DOHH2 (cell line): ENCODE results near the gene SLC34A3.

Source experiments
- H3F3A ChIP-seq: fragments of 200-600 bp; sonication (generic), shearing (Covaris generic); 2 replicates; pipeline ENCODE4 v1.6.0; 2016; ENCODE audit warnings: antibody characterized with exemption, mild to moderate bottlenecking; ENCODE audit not compliant: control insufficient read depth, insufficient read depth
- H3K27ac ChIP-seq: fragments of 200-600 bp; sonication (generic); 2 replicates; pipeline ENCODE4 v1.5.1; 2014; ENCODE audit warnings: low read depth, mild to moderate bottlenecking, low read length, moderate library complexity
- H3K27me3 ChIP-seq: fragments of 200-600 bp; sonication (generic); 2 replicates; pipeline ENCODE4 v1.6.1; 2014; ENCODE audit warnings: mild to moderate bottlenecking, low read length, mixed read lengths; ENCODE audit not compliant: control insufficient read depth
- H3K36me3 ChIP-seq: fragments of 200-600 bp; sonication (generic); 2 replicates; pipeline ENCODE4 v1.6.1; 2014; ENCODE audit warnings: mild to moderate bottlenecking, low read length, moderate library complexity, mixed read lengths; ENCODE audit not compliant: control insufficient read depth
- H3K4me1 ChIP-seq: fragments of 200-600 bp; sonication (generic); 2 replicates; pipeline ENCODE4 v1.6.1; 2014; ENCODE audit warnings: mild to moderate bottlenecking, low read length, mixed read lengths; ENCODE audit not compliant: control insufficient read depth
- H3K4me2 ChIP-seq: fragments of 200-600 bp; sonication (generic); 2 replicates; pipeline ENCODE4 v1.6.0; 2014; ENCODE audit warnings: mild to moderate bottlenecking, low read length, moderate library complexity
- H3K4me3 ChIP-seq: fragments of 200-600 bp; sonication (generic); 2 replicates; pipeline ENCODE4 v1.5.1; 2014; ENCODE audit warnings: mild to moderate bottlenecking, low read length, mixed read lengths
- H3K79me2 ChIP-seq: fragments of 200-600 bp; sonication (generic); 2 replicates; pipeline ENCODE4 v1.6.1; 2014; ENCODE audit warnings: mild to moderate bottlenecking, low read length, mixed read lengths; ENCODE audit not compliant: control insufficient read depth
- H3K9me2 ChIP-seq: fragments of 200-600 bp; sonication (generic); replicated peaks from 2 replicates; pipeline ENCODE4 v1.6.1; 2014; ENCODE audit warnings: mild to moderate bottlenecking, low read length, mixed read lengths; ENCODE audit not compliant: control insufficient read depth
- H3K9me3 ChIP-seq: fragments of 200-600 bp; sonication (generic); 2 replicates; pipeline ENCODE4 v1.6.1; 2014; ENCODE audit warnings: antibody characterized with exemption, low read length, mixed read lengths; ENCODE audit not compliant: control insufficient read depth, insufficient read depth
- H4K20me1 ChIP-seq: fragments of 200-600 bp; sonication (generic); 2 replicates; pipeline ENCODE4 v1.6.0; 2014; ENCODE audit warnings: low read depth, mild to moderate bottlenecking, antibody characterized with exemption, low read length, moderate library complexity; ENCODE audit not compliant: control insufficient read depth, insufficient read depth
- CTCF ChIP-seq: fragments of 200-600 bp; sonication (generic); IDR thresholded peaks from one replicate; pipeline ENCODE4 v1.5.1; 2014; ENCODE audit warnings: antibody characterized with exemption, mild to moderate bottlenecking, low read depth, low read length; ENCODE audit not compliant: poor library complexity, severe bottlenecking
- EZH2phosphoT487 ChIP-seq: fragments of 200-600 bp; sonication (generic); IDR thresholded peaks from 2 replicates; pipeline ENCODE4 v1.6.1; 2017; ENCODE audit warnings: borderline replicate concordance, mild to moderate bottlenecking, antibody characterized with exemption, low read length, moderate library complexity, mixed read lengths

The SLC34A3 gene

GRCh38 chr9:137192859-137193258, 37.8 kb upstream of the SLC34A3 start:
- H3K4me3 ChIP-seq: no peak overlapping the region
- no peaks in the 10 kb centered on the region for H3F3A ChIP-seq
- H3K27ac ChIP-seq: no peak overlapping the region
- H3K9me3 ChIP-seq: no peaks in the 10 kb centered on the region
- H3K27me3 ChIP-seq: no peaks in the 10 kb centered on the region
- H3K9me2 ChIP-seq: no peaks in the 10 kb centered on the region
- H3K4me1 ChIP-seq: peaks cover 16% of the 10 kb centered on the region
- H3K79me2 ChIP-seq: peaks cover 33% of the 10 kb centered on the region
- H3K36me3 ChIP-seq: peaks cover 34% of the 10 kb centered on the region
- no peak overlapping the region for H3K4me2 ChIP-seq
- no peak for TF ChIP-seq EZH2phosphoT487
- TF ChIP-seq CTCF: no peak
- peaks cover 3% of the 10 kb centered on the region; the same call in 1 of the 2 replicates for H4K20me1 ChIP-seq

GRCh38 chr9:137193771-137194170, 36.9 kb upstream of the SLC34A3 start:
- Histone ChIP-seq H3K9me2 (no peaks in the 10 kb centered on the region), H3K27me3 (no peaks in the 10 kb centered on the region), H3F3A (no peaks in the 10 kb centered on the region), H3K36me3 (peaks cover 32% of the 10 kb centered on the region), H3K4me3 (no peak overlapping the region), H3K79me2 (peaks cover 34% of the 10 kb centered on the region), H3K9me3 (no peaks in the 10 kb centered on the region), H3K4me1 (peaks cover 24% of the 10 kb centered on the region), H3K4me2 (no peak overlapping the region), H4K20me1 (peaks cover 3% of the 10 kb centered on the region; the same call in 1 of the 2 replicates), H3K27ac (no peak overlapping the region)
- no peak for TF ChIP-seq CTCF
- TF ChIP-seq EZH2phosphoT487: no peak

- Histone ChIP-seq H3K36me3 (peaks cover 28% of the 10 kb centered on the region), H3K4me2 (no peak overlapping the region), H3K27ac (no peak overlapping the region), H3K9me2 (no peaks in the 10 kb centered on the region), H3K27me3 (no peaks in the 10 kb centered on the region), H4K20me1 (peaks cover 3% of the 10 kb centered on the region; the same call in 1 of the 2 replicates), H3F3A (no peaks in the 10 kb centered on the region), H3K4me3 (no peak overlapping the region), H3K79me2 (peaks cover 34% of the 10 kb centered on the region), H3K4me1 (peaks cover 29% of the 10 kb centered on the region), H3K9me3 (no peaks in the 10 kb centered on the region)
- no peak for TF ChIP-seq EZH2phosphoT487
- no peak for TF ChIP-seq CTCF
These were observed 36.3 kb upstream of the SLC34A3 start for GRCh38 chr9:137194388-137194787.

- Histone ChIP-seq H3K27ac (no peak overlapping the region), H3K9me3 (no peaks in the 10 kb centered on the region)
These were observed 35.8 kb upstream of the SLC34A3 start for GRCh38 chr9:137194909-137195308.

More at GRCh38 chr9:137194909-137195308, 35.8 kb upstream of the SLC34A3 start:
- peaks cover 23% of the 10 kb centered on the region for H3K36me3 ChIP-seq
- H3K4me3 ChIP-seq: no peak overlapping the region
- H3K79me2 ChIP-seq: peaks cover 31% of the 10 kb centered on the region
- H3F3A ChIP-seq: no peaks in the 10 kb centered on the region
- no peaks in the 10 kb centered on the region for H3K27me3 ChIP-seq
- TF ChIP-seq EZH2phosphoT487 (no peak), CTCF (no peak)
- no peaks in the 10 kb centered on the region for H3K9me2 ChIP-seq
- no peak overlapping the region for H3K4me2 ChIP-seq
- peaks cover 3% of the 10 kb centered on the region; the same call in 1 of the 2 replicates for H4K20me1 ChIP-seq
- peaks cover 27% of the 10 kb centered on the region for H3K4me1 ChIP-seq
